IMR-90 (cell line): ENCODE measurements around the gene RINT1. TPM values are rescaled to one million over a fixed set of nuclear protein-coding genes. Genes with fewer than 3 reads are reported as not detected.

ENCODE experiments used
- ATAC-seq: fragments of 200-7000 bp; cut with Tn5 transposase; 2 replicates; pipeline ENCODE4 v1.9.1; 2020; ENCODE audit warnings: low read depth, mild to moderate bottlenecking, moderate library complexity
- BruUV-seq: library from RNA; stranded (reverse); fragments of 400-500 nt; replicated peaks from 2 replicates; lab custom pipeline; 2021; lab: Mats Ljungman, UMichigan
- CTCF ChIA-PET: fragments of 300-600 bp; formaldehyde crosslinking; extraction: SDS; loops from one replicate; lab custom pipeline; 2021; ENCODE audit warnings: antibody characterized with exemption; lab: Yijun Ruan, JAX
- POLR2A ChIA-PET: fragments of 300-600 bp; sonication (Branson Sonifier 250); formaldehyde crosslinking; loops from one replicate; lab custom pipeline; 2022; ENCODE audit warnings: antibody characterized with exemption; ENCODE audit not compliant: unreplicated experiment; lab: Charles Lee
- DNase-seq: peaks from one replicate; pipeline ENCODE4 v3.0.0; 2013
- H2AFZ ChIP-seq: replicated peaks from 2 replicates; pipeline ENCODE3; 2013; ENCODE audit warnings: low read length, mild to moderate bottlenecking; ENCODE audit not compliant: poor library complexity
- H2AK5ac ChIP-seq: 2 replicates; pipeline ENCODE4 v1.6.1; 2013; ENCODE audit warnings: low read depth, low read length, inconsistent platforms
- H2AK9ac ChIP-seq: replicated peaks from 2 replicates; pipeline ENCODE3; 2013; ENCODE audit warnings: mild to moderate bottlenecking, low read depth, low read length, moderate library complexity; ENCODE audit not compliant: poor library complexity
- H2BK120ac ChIP-seq: 2 replicates; pipeline ENCODE4 v1.6.1; 2013; ENCODE audit warnings: low read depth, low read length, inconsistent platforms
- H2BK15ac ChIP-seq: 3 replicates; pipeline ENCODE4 v1.6.1; 2013; ENCODE audit warnings: low read depth, low read length, inconsistent platforms
- H2BK20ac ChIP-seq: 2 replicates; pipeline ENCODE4 v1.6.1; 2013; ENCODE audit warnings: low read depth, mild to moderate bottlenecking, inconsistent platforms, low read length, moderate library complexity
- H2BK5ac ChIP-seq: 2 replicates; pipeline ENCODE4 v1.6.1; 2013; ENCODE audit warnings: mild to moderate bottlenecking, low read depth, low read length, inconsistent platforms; ENCODE audit not compliant: poor library complexity, severe bottlenecking
- H3K14ac ChIP-seq: replicated peaks from 2 replicates; pipeline ENCODE4 v1.6.1; 2013; ENCODE audit warnings: low read depth, low read length, inconsistent platforms
- H3K18ac ChIP-seq: 2 replicates; pipeline ENCODE4 v1.6.1; 2013; ENCODE audit warnings: low read depth, low read length, control low read depth
- H3K23ac ChIP-seq: 2 replicates; pipeline ENCODE4 v1.6.1; 2013; ENCODE audit warnings: low read depth, low read length, inconsistent platforms
- H3K27ac ChIP-seq: 2 replicates; pipeline ENCODE4 v1.5.1; 2013; ENCODE audit warnings: mild to moderate bottlenecking, control low read depth, low read length; ENCODE audit not compliant: insufficient read depth
- H3K27me3 ChIP-seq: 2 replicates; pipeline ENCODE4 v1.6.1; 2013; ENCODE audit warnings: low read length; ENCODE audit not compliant: control insufficient read depth, insufficient read depth
- H3K36me3 ChIP-seq: 2 replicates; pipeline ENCODE4 v1.6.1; 2013; ENCODE audit warnings: low read length, mixed read lengths; ENCODE audit not compliant: control insufficient read depth, insufficient read depth
- H3K4ac ChIP-seq: 2 replicates; pipeline ENCODE4 v1.6.1; 2013; ENCODE audit warnings: low read depth, low read length, inconsistent platforms
- H3K4me1 ChIP-seq: 2 replicates; pipeline ENCODE4 v1.6.1; 2013; ENCODE audit warnings: low read length, mixed read lengths; ENCODE audit not compliant: control insufficient read depth, insufficient read depth
- H3K4me2 ChIP-seq: 2 replicates; pipeline ENCODE4 v1.6.1; 2013; ENCODE audit warnings: low read depth, mild to moderate bottlenecking, control low read depth, low read length, moderate library complexity
- H3K4me3 ChIP-seq: 2 replicates; pipeline ENCODE4 v1.5.1; 2013; ENCODE audit warnings: low read depth, mild to moderate bottlenecking, control low read depth, low read length, moderate library complexity; ENCODE audit not compliant: insufficient read depth
- H3K56ac ChIP-seq: 2 replicates; pipeline ENCODE4 v1.6.1; 2013; ENCODE audit warnings: low read length, inconsistent platforms; ENCODE audit not compliant: insufficient read depth; ENCODE audit errors: extremely low read depth
- H3K79me1 ChIP-seq, 2 experiments: 2 replicates each; pipeline ENCODE4 v1.6.1; 2013; ENCODE audit warnings: low read length in 2 of 2, inconsistent platforms in 1 of 2, low read depth in 1 of 2
- H3K9ac ChIP-seq: 2 replicates; pipeline ENCODE4 v1.6.1; 2013; ENCODE audit warnings: low read depth, low read length, control low read depth
- H3K9me1 ChIP-seq: 2 replicates; pipeline ENCODE4 v1.6.1; 2013; ENCODE audit warnings: low read length, inconsistent platforms; ENCODE audit not compliant: insufficient read depth
- H3K9me3 ChIP-seq: 2 replicates; pipeline ENCODE4 v1.6.1; 2013; ENCODE audit warnings: low read length; ENCODE audit not compliant: control insufficient read depth, insufficient read depth
- H4K20me1 ChIP-seq: 2 replicates; pipeline ENCODE4 v1.6.1; 2013; ENCODE audit warnings: low read length, inconsistent platforms; ENCODE audit not compliant: insufficient read depth
- H4K5ac ChIP-seq: 2 replicates; pipeline ENCODE4 v1.6.1; 2013; ENCODE audit warnings: mild to moderate bottlenecking, low read depth, low read length, control low read depth
- H4K8ac ChIP-seq, 2 experiments: 2 replicates each; pipeline ENCODE4 v1.6.1; 2013; ENCODE audit warnings: low read depth in 2 of 2, low read length in 2 of 2, control low read depth in 1 of 2, inconsistent platforms in 1 of 2
- H4K91ac ChIP-seq: 2 replicates; pipeline ENCODE4 v1.6.1; 2013; ENCODE audit warnings: low read depth, low read length, inconsistent platforms; ENCODE audit not compliant: insufficient read depth
- BHLHE40 ChIP-seq: fragments of 150-350 bp; IDR thresholded peaks from 2 replicates; pipeline ENCODE4 v1.6.1; 2016; ENCODE audit warnings: mild to moderate bottlenecking, low read depth, low read length
- CEBPB ChIP-seq: IDR thresholded peaks from 2 replicates; pipeline ENCODE4 v1.6.1; 2012; ENCODE audit warnings: low read depth, low read length, improper control_type of control experiment
- CTCF ChIP-seq: conservative IDR thresholded peaks from 2 replicates; pipeline ENCODE4 v1.5.1; 2012; ENCODE audit warnings: mild to moderate bottlenecking, low read depth, low read length, improper control_type of control experiment
- FOS ChIP-seq: fragments of 150-350 bp; IDR thresholded peaks from 2 replicates; pipeline ENCODE4 v1.6.1; 2016; ENCODE audit warnings: low read depth, low read length
- MAFK ChIP-seq: IDR thresholded peaks from 2 replicates; pipeline ENCODE4 v1.6.1; 2012; ENCODE audit warnings: low read depth, low read length, improper control_type of control experiment
- MAZ ChIP-seq: IDR thresholded peaks from 2 replicates; pipeline ENCODE4 v1.6.1; 2012; ENCODE audit warnings: low read depth, mild to moderate bottlenecking, low read length, improper control_type of control experiment, moderate library complexity, borderline replicate concordance
- POLR2A ChIP-seq: IDR thresholded peaks from 2 replicates; pipeline ENCODE4 v1.6.1; 2012; ENCODE audit warnings: mild to moderate bottlenecking, low read depth, low read length
- RCOR1 ChIP-seq: IDR thresholded peaks from 2 replicates; pipeline ENCODE4 v1.6.1; 2012; ENCODE audit warnings: mild to moderate bottlenecking, low read length, improper control_type of control experiment; ENCODE audit not compliant: insufficient replicate concordance
- SMC3 ChIP-seq: fragments of 150-350 bp; IDR thresholded peaks from 2 replicates; pipeline ENCODE4 v1.6.1; 2016; ENCODE audit warnings: low read depth, mild to moderate bottlenecking, antibody characterized with exemption, low read length, moderate library complexity
- WGBS, 2 experiments: methylation state at CpG; one replicate each; pipeline versions ENCODE4 v1.1.5 to v1.1.7; 2013; ENCODE audit warnings: missing lambda C conversion rate in 2 of 2; ENCODE audit not compliant: insufficient read length in 1 of 2; ENCODE audit errors: extremely low coverage in 2 of 2; 5-methylcytosine and 5-hydroxymethylcytosine counted together
- dilution Hi-C: fragments of 300-500 bp; cut with HindIII; formaldehyde crosslinking; loops from one replicate; pipeline ENCODE4 v1.14.3; 2018; ENCODE audit warnings: low sequenced_read_pairs; ENCODE audit not compliant: unreplicated experiment
- in situ Hi-C: fragments of 300-500 bp; cut with MboI; formaldehyde crosslinking; loops from 3 replicates; pipeline ENCODE4 v1.14.3; 2019; ENCODE audit warnings: low sequenced_read_pairs, inconsistent platforms, mixed read lengths
- intact Hi-C: fragments of 100-400 bp; cut with micrococcal nuclease; formaldehyde crosslinking; loops from 2 replicates; pipeline ENCODE4 v1.10.0; 2022
- polyA plus RNA-seq, 3 experiments: library from polyadenylated mRNA; depleted of rRNA; stranded (reverse); fragments of >200 nt; gene quantifications; 2 replicates each; pipeline ENCODE4 v1.2.3, GENCODE V29; 2012; ENCODE audit warnings: low replicate concordance in 1 of 3
- total RNA-seq: library from RNA; depleted of rRNA; stranded (reverse); fragments of >200 nt; gene quantifications from 2 replicates; pipeline ENCODE4 v1.2.3, GENCODE V29; 2012
- TF ChIP-seq, protein P1 (sequence below): fragments of 150-350 bp; IDR thresholded peaks from 2 replicates; pipeline ENCODE4 v1.6.1; 2016; ENCODE audit warnings: low read depth, mild to moderate bottlenecking, low read length, moderate library complexity, borderline replicate concordance
- TF ChIP-seq, protein P2 (sequence below): fragments of 150-350 bp; IDR thresholded peaks from 2 replicates; pipeline ENCODE4 v1.6.1; 2017; ENCODE audit warnings: mild to moderate bottlenecking, antibody characterized with exemption, low read length, low read depth

The RINT1 gene
- total and polyA plus RNA-seq, 2 of the 4 experiments (the other 2 are of a cell fraction), result 15.9 to 23.1 TPM

DNA sequence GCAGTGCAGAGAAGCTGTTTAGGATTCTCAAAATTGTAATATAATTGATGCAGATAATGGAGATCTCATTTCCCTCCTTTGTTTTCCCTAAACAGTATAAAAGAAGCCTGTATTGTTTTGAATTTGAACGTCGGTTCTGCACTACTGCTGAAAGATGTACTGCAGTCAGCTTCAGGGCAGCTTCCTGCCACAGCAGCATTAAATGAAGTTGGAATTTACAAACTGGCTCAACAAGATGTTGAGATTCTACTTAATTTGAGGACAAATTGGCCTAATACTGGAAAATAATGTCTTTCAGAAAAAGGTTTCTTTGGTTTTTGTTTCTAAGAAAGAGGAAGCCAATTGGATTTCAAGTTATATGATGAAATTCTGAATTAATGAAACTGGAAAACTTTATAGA lies 35.0 kb downstream of the RINT1 start:
- intact Hi-C loops, result no loop called here
- Histone ChIP-seq H3K79me1 (0 out of 4 replicates have a peak, but pooled peaks cover 0 to 6% of the 10 kb centered on the region in 2 experiments), H3K4ac (no peak overlapping the region), H3K18ac (no peak overlapping the region), H3K23ac (no peak overlapping the region), H3K27me3 (no peaks in the 10 kb centered on the region), H2BK20ac (no peak overlapping the region), H3K4me3 (no peak overlapping the region), H2AK5ac (no peak overlapping the region), H3K4me2 (no peak overlapping the region), H3K36me3 (peaks cover 25% of the 10 kb centered on the region), H4K20me1 (0 out of 2 replicates have a peak, but pooled peaks cover 3% of the 10 kb centered on the region), H3K14ac (no peak overlapping the region), H3K9ac (no peak overlapping the region), H4K8ac (no peak overlapping the region), H2BK15ac (no peak overlapping the region), H2BK120ac (no peak overlapping the region), H2AFZ (no peak overlapping the region), H3K4me1 (no peaks in the 10 kb centered on the region), H3K9me1 (no peaks in the 10 kb centered on the region), H3K56ac (no peak overlapping the region), H3K27ac (no peak overlapping the region), H3K9me3 (no peaks in the 10 kb centered on the region), H4K5ac (no peak overlapping the region), H2BK5ac (no peak overlapping the region), H4K91ac (no peak overlapping the region), H2AK9ac (no peak overlapping the region)
- ATAC-seq (no peak), DNase-seq (no peak)
- in situ Hi-C loops, result no loop called here
- no TSS peak for BruUV-seq
- TF ChIP-seq CTCF, result no peak
- TF ChIP-seq CEBPB, result no peak
- no peak for TF ChIP-seq BHLHE40
- no peak for TF ChIP-seq FOS
- TF ChIP-seq, protein P1, sequence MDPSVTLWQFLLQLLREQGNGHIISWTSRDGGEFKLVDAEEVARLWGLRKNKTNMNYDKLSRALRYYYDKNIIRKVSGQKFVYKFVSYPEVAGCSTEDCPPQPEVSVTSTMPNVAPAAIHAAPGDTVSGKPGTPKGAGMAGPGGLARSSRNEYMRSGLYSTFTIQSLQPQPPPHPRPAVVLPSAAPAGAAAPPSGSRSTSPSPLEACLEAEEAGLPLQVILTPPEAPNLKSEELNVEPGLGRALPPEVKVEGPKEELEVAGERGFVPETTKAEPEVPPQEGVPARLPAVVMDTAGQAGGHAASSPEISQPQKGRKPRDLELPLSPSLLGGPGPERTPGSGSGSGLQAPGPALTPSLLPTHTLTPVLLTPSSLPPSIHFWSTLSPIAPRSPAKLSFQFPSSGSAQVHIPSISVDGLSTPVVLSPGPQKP, result no peak
- TF ChIP-seq SMC3, result no peak
- TF ChIP-seq MAZ, result no peak
- TF ChIP-seq MAFK, result no peak
- no peak for TF ChIP-seq RCOR1
- TF ChIP-seq, protein P2, sequence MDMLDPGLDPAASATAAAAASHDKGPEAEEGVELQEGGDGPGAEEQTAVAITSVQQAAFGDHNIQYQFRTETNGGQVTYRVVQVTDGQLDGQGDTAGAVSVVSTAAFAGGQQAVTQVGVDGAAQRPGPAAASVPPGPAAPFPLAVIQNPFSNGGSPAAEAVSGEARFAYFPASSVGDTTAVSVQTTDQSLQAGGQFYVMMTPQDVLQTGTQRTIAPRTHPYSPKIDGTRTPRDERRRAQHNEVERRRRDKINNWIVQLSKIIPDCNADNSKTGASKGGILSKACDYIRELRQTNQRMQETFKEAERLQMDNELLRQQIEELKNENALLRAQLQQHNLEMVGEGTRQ, result no peak
- no peak for TF ChIP-seq POLR2A
- dilution Hi-C loops, result no loop called here
- WGBS, 2 experiments, result no CpG with 5 or more reads among the region's 2 CpGs
- ChIA-PET POLR2A (no interaction called here), CTCF (no interaction called here)
